GM23248 (cell line): ENCODE results near the gene SPINT2. TPM values are rescaled to one million over a fixed set of nuclear protein-coding genes. Genes with fewer than 3 reads are reported as not detected.

Source experiments
- DNase-seq: peaks from one replicate; pipeline ENCODE4 v3.0.0-alpha.2; 2015
- H2AFZ ChIP-seq: fragments of 200-600 bp; sonication (generic); 2 replicates; pipeline ENCODE4 v1.6.1; 2016; ENCODE audit warnings: antibody characterized with exemption
- H3F3A ChIP-seq: fragments of 200-600 bp; sonication (generic); 2 replicates; pipeline ENCODE4 v1.6.1; 2016; ENCODE audit warnings: mild to moderate bottlenecking, antibody characterized with exemption, mixed run types; ENCODE audit not compliant: insufficient read depth
- H3K27ac ChIP-seq: fragments of 200-600 bp; sonication (generic); 2 replicates; pipeline ENCODE4 v1.5.1; 2016; ENCODE audit warnings: mild to moderate bottlenecking
- H3K27me3 ChIP-seq: fragments of 200-600 bp; sonication (generic); replicated peaks from 2 replicates; pipeline ENCODE4 v1.6.1; 2016; ENCODE audit warnings: mild to moderate bottlenecking; ENCODE audit not compliant: insufficient read depth
- H3K36me3 ChIP-seq: fragments of 200-600 bp; sonication (generic); 2 replicates; pipeline ENCODE4 v1.6.1; 2016; ENCODE audit warnings: low read depth, mild to moderate bottlenecking
- H3K4me1 ChIP-seq: fragments of 200-600 bp; sonication (generic); 2 replicates; pipeline ENCODE4 v1.6.1; 2016; ENCODE audit warnings: mild to moderate bottlenecking; ENCODE audit not compliant: insufficient read depth
- H3K4me2 ChIP-seq: fragments of 200-600 bp; sonication (generic); one replicate; pipeline ENCODE4 v1.6.1; 2016; ENCODE audit warnings: mild to moderate bottlenecking; ENCODE audit not compliant: unreplicated experiment
- H3K4me3 ChIP-seq: fragments of 200-600 bp; sonication (generic); 2 replicates; pipeline ENCODE4 v1.5.1; 2016; ENCODE audit warnings: mild to moderate bottlenecking
- H3K79me2 ChIP-seq: fragments of 200-600 bp; sonication (generic); 2 replicates; pipeline ENCODE4 v1.6.1; 2016; ENCODE audit warnings: mild to moderate bottlenecking; ENCODE audit not compliant: insufficient read depth
- H3K9ac ChIP-seq: fragments of 200-600 bp; sonication (generic); 2 replicates; pipeline ENCODE4 v1.6.1; 2016; ENCODE audit warnings: mild to moderate bottlenecking
- H3K9me2 ChIP-seq: fragments of 200-600 bp; sonication (generic); 2 replicates; pipeline ENCODE4 v1.6.1; 2016; ENCODE audit warnings: mixed run types, mild to moderate bottlenecking, moderate library complexity; ENCODE audit not compliant: insufficient read depth
- H3K9me3 ChIP-seq: fragments of 200-600 bp; sonication (generic); one replicate; pipeline ENCODE4 v1.6.1; 2017; ENCODE audit warnings: low read depth
- H4K20me1 ChIP-seq: fragments of 200-600 bp; sonication (generic); 2 replicates; pipeline ENCODE4 v1.6.0; 2016; ENCODE audit not compliant: insufficient read depth
- EZH2 ChIP-seq: fragments of 200-600 bp; sonication (generic); IDR thresholded peaks from 2 replicates; pipeline ENCODE4 v1.6.1; 2018; ENCODE audit warnings: antibody characterized with exemption, mild to moderate bottlenecking; ENCODE audit not compliant: insufficient read depth, poor library complexity, severe bottlenecking
- EZH2phosphoT487 ChIP-seq: fragments of 200-600 bp; sonication (generic); IDR thresholded peaks from 2 replicates; pipeline ENCODE4 v1.6.1; 2018; ENCODE audit warnings: antibody characterized with exemption, moderate library complexity, mild to moderate bottlenecking, low read depth; ENCODE audit not compliant: insufficient read depth
- WGBS, 2 experiments: methylation state at CpG; one replicate each; pipeline ENCODE4 v1.1.6; 2015 to 2017; ENCODE audit warnings: low lambda C conversion rate in 2 of 2, low coverage in 1 of 2; ENCODE audit errors: missing lambda C conversion rate in 2 of 2; 5-methylcytosine and 5-hydroxymethylcytosine counted together
- in situ Hi-C: fragments of 300-500 bp; cut with MboI; formaldehyde crosslinking; loops from 2 replicates; pipeline ENCODE4 v1.15.0; 2020
- polyA plus RNA-seq: library from polyadenylated mRNA; unstranded; fragments of >200 nt; fragmentation: Nextera tagmentation; extraction: Ambion mirVana; gene quantifications from 2 replicates; pipeline ENCODE4 v1.2.1, GENCODE V29; 2016
- total RNA-seq: library from RNA; depleted of rRNA; stranded (reverse); fragments of >200 nt; shearing (Covaris generic); gene quantifications from 2 replicates; pipeline ENCODE4 v1.2.3, GENCODE V29; 2014

Gene SPINT2
- total and polyA plus RNA-seq, 2 experiments from 2014 or later, result 3.2 to 9.3 TPM

- no peaks in the 10 kb centered on the region for H3K36me3 ChIP-seq
- H3K9ac ChIP-seq, result peak overlapping the region; percentile 28
- DNase-seq, result peak; percentile 69
- no peaks in the 10 kb centered on the region for H3K9me2 ChIP-seq
- peak overlapping the region; percentile 7; the same call in 1 of the 2 replicates for H2AFZ ChIP-seq
- no peaks in the 10 kb centered on the region for H4K20me1 ChIP-seq
- H3K79me2 ChIP-seq, result no peaks in the 10 kb centered on the region
- in situ Hi-C loops, result no loop called here
- peak overlapping the region; percentile 66 for H3K27ac ChIP-seq
- H3F3A ChIP-seq, result peaks cover 31% of the 10 kb centered on the region
- H3K4me3 ChIP-seq, result peak overlapping the region; percentile 30; the same call in 1 of the 2 replicates
- WGBS, 2 experiments, result 47 to 50% methylated on average over 9 of the region's 9 CpGs
- H3K4me1 ChIP-seq, result peaks cover 33% of the 10 kb centered on the region
- TF ChIP-seq EZH2 (no peak), EZH2phosphoT487 (no peak)
- H3K27me3 ChIP-seq, result no peaks in the 10 kb centered on the region
- peak overlapping the region; percentile 60 for H3K4me2 ChIP-seq
- no peaks in the 10 kb centered on the region for H3K9me3 ChIP-seq
These were observed 13.8 kb downstream of the SPINT2 start for GRCh38 chr19:38277969-38278680.

DNA sequence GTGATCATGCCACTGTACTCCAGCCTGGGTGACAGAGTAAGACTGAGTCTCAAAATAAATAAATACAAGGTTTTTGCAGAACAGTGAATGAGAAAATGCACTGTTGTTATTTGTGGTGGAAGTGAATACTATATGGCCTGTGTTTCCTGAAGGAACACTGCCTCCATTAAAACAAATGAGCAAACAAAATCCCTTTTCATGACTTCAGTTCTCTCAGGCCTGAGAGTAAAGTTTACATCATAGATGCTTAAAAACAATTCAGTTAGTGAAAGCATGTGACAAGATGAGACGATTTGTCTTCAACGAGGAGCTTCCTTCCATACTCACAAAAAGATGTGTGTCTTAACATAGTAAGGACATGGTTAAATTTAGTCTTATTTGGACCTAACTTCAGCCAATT, 14.4 kb downstream of the SPINT2 start:
- 68 to 81% methylated on average over 2 of the region's 2 CpGs for WGBS, 2 experiments
- H3K9me2 ChIP-seq, result no peaks in the 10 kb centered on the region
- H3K4me1 ChIP-seq, result peaks cover 33% of the 10 kb centered on the region
- no peaks in the 10 kb centered on the region for H3K79me2 ChIP-seq
- peak overlapping the region; percentile 60 for H3K4me2 ChIP-seq
- in situ Hi-C loops, result no loop called here
- DNase-seq, result no peak
- no peaks in the 10 kb centered on the region for H4K20me1 ChIP-seq
- no peaks in the 10 kb centered on the region for H3K36me3 ChIP-seq
- H3F3A ChIP-seq, result peaks cover 31% of the 10 kb centered on the region
- no peak for TF ChIP-seq EZH2
- no peak for TF ChIP-seq EZH2phosphoT487
- peak overlapping the region; percentile 66 for H3K27ac ChIP-seq
- H3K9me3 ChIP-seq, result no peaks in the 10 kb centered on the region
- H3K27me3 ChIP-seq, result no peaks in the 10 kb centered on the region
- 0 out of 2 replicates have a peak overlapping the region, but pooled peaks have one; percentile 28 for H3K9ac ChIP-seq
- H2AFZ ChIP-seq, result no peak overlapping the region
- no peak overlapping the region for H3K4me3 ChIP-seq

- WGBS, 2 experiments, result 79% methylated on average over 17 of the region's 17 CpGs
- DNase-seq, result no peak
- H3K4me1 ChIP-seq, result peaks cover 30% of the 10 kb centered on the region
- TF ChIP-seq EZH2phosphoT487 (no peak), EZH2 (no peak)
- no peak overlapping the region for H3K4me3 ChIP-seq
- no peak overlapping the region for H2AFZ ChIP-seq
- no peak overlapping the region for H3K27ac ChIP-seq
- H3F3A ChIP-seq, result peaks cover 31% of the 10 kb centered on the region
- in situ Hi-C loops, result no loop called here
- no peaks in the 10 kb centered on the region for H3K27me3 ChIP-seq
- no peak overlapping the region for H3K4me2 ChIP-seq
- no peaks in the 10 kb centered on the region for H3K36me3 ChIP-seq
- no peaks in the 10 kb centered on the region for H4K20me1 ChIP-seq
- no peaks in the 10 kb centered on the region for H3K9me2 ChIP-seq
- H3K9ac ChIP-seq, result no peak overlapping the region
- no peaks in the 10 kb centered on the region for H3K9me3 ChIP-seq
- H3K79me2 ChIP-seq, result no peaks in the 10 kb centered on the region
These were observed 15.9 kb downstream of the SPINT2 start for GRCh38 chr19:38280030-38280921.

- no peak for DNase-seq
- H3K9me2 ChIP-seq, result no peaks in the 10 kb centered on the region
- peaks cover 28% of the 10 kb centered on the region for H3F3A ChIP-seq
- H3K4me3 ChIP-seq, result no peak overlapping the region
- no peaks in the 10 kb centered on the region for H3K9me3 ChIP-seq
- no peaks in the 10 kb centered on the region for H3K79me2 ChIP-seq
- H3K4me2 ChIP-seq, result no peak overlapping the region
- no peak overlapping the region for H3K9ac ChIP-seq
- no peaks in the 10 kb centered on the region for H4K20me1 ChIP-seq
- in situ Hi-C loops, result no loop called here
- no peaks in the 10 kb centered on the region for H3K36me3 ChIP-seq
- no peak overlapping the region for H3K27ac ChIP-seq
- TF ChIP-seq EZH2 (no peak), EZH2phosphoT487 (no peak)
- H3K4me1 ChIP-seq, result peaks cover 34% of the 10 kb centered on the region
- WGBS, 2 experiments, result 69 to 74% methylated on average over 7 of the region's 7 CpGs
- no peaks in the 10 kb centered on the region for H3K27me3 ChIP-seq
- no peak overlapping the region for H2AFZ ChIP-seq
These were observed 17.6 kb downstream of the SPINT2 start for GRCh38 chr19:38281811-38282566.
